GM12891 (cell line): ENCODE data around the gene EID2.

Experiments used
- POLR2A ChIP-seq: IDR thresholded peaks from 2 replicates; pipeline ENCODE4 v1.6.1; 2011; ENCODE audit warnings: low read depth, low read length, control low read depth
- POU2F2 ChIP-seq: IDR thresholded peaks from 2 replicates; pipeline ENCODE4 v1.6.1; 2011; ENCODE audit warnings: low read depth, mild to moderate bottlenecking, control low read depth, low read length, moderate library complexity
- TAF1 ChIP-seq: IDR thresholded peaks from 2 replicates; pipeline ENCODE4 v1.6.1; 2011; ENCODE audit warnings: low read depth, low read length, control low read depth

GRCh38 chr19:39568604-39569003 is 28.6 kb upstream of the EID2 start:
- no peak for TF ChIP-seq TAF1
- TF ChIP-seq POLR2A, result no peak
- no peak for TF ChIP-seq POU2F2
